SK-N-MC (cell line): ENCODE measurements around the gene TMEM145.

ENCODE experiments used
- EZH2 ChIP-seq: fragments of 200-600 bp; sonication (generic); IDR thresholded peaks from one replicate; pipeline ENCODE4 v1.6.1; 2017; ENCODE audit warnings: antibody characterized with exemption
- FOXP2 ChIP-seq: optimal IDR thresholded peaks from 2 replicates; pipeline ENCODE3; 2011; ENCODE audit warnings: mild to moderate bottlenecking, moderate library complexity; ENCODE audit not compliant: insufficient read depth; ENCODE audit errors: extremely low read length, control extremely low read depth

DNA sequence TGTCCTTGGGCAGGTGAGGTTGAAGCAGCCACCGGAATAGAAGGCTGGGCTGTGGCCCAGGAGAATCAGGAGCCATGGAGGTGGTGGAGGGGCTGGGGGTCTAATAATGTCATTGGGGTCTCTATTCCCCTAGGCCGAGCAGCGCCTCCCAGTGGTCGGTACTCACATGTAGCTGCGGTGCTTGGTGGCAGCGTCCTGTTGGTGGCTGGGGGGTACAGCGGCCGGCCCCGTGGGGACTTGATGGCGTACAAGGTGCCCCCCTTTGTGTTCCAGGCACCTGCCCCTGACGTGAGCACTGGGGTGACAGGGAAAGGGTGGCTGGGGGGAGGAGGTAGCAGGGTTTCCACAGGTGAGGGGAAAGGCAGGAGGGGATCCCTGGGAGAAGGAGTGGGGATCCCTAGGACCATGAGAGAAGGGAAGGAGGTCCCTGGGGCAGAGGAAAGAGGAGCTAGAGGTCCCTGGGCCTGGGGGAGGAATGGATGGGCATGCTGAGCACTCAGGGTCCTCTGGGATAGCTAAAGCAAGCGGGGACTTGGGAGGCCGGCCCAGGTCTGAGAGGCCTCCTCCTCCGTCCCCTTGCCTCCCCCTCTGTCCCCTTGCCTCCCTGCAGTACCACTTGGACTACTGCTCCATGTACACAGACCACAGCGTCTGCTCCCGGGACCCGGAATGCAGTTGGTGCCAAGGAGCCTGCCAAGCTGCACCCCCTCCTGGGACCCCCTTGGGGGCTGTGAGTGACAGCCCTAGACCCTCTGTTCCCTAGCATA, 30.4 kb downstream of the TMEM145 start:
- no peak for TF ChIP-seq FOXP2
- no peak for TF ChIP-seq EZH2
